NB4 (cell line): Measurements from ENCODE around the gene NFE2L3.

Experiments used
- POLR2A ChIP-seq: IDR thresholded peaks from 2 replicates; pipeline ENCODE4 v1.6.1; 2011; ENCODE audit warnings: mild to moderate bottlenecking; ENCODE audit not compliant: insufficient read length; ENCODE audit errors: extremely low read depth
- TF ChIP-seq, protein P1 (sequence below): IDR thresholded peaks from one replicate; pipeline ENCODE4 v1.5.1; 2012; ENCODE audit warnings: low read depth, low read length

DNA sequence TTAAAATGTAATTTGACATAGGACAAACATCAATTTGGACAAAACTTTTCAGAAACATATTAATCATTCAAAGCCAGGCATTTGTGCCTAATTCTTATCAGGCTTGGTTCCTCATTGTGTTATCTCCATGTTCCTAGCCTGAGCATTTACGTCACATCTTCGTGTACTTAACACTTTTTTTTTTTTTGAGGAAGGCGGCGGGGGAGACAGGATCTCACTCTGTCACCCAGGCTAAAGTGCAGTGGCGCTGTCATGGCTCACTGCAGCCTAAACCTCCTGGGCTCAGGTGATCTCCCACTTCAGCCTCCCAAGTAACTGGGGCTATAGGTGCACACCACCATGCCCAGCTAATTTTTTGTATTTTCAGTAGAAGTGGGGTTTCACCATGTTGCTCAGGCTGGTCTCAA is 28.8 kb downstream of the NFE2L3 start:
- TF ChIP-seq, protein P1, sequence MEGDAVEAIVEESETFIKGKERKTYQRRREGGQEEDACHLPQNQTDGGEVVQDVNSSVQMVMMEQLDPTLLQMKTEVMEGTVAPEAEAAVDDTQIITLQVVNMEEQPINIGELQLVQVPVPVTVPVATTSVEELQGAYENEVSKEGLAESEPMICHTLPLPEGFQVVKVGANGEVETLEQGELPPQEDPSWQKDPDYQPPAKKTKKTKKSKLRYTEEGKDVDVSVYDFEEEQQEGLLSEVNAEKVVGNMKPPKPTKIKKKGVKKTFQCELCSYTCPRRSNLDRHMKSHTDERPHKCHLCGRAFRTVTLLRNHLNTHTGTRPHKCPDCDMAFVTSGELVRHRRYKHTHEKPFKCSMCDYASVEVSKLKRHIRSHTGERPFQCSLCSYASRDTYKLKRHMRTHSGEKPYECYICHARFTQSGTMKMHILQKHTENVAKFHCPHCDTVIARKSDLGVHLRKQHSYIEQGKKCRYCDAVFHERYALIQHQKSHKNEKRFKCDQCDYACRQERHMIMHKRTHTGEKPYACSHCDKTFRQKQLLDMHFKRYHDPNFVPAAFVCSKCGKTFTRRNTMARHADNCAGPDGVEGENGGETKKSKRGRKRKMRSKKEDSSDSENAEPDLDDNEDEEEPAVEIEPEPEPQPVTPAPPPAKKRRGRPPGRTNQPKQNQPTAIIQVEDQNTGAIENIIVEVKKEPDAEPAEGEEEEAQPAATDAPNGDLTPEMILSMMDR = no peak
- no peak for TF ChIP-seq POLR2A
